GM19463 (cell line): ENCODE results near the gene PSMC3.
A peak's percentile ranks its signal among the peaks of the same experiment; 100 is the strongest.

Experiments used
- ATAC-seq: cut with Tn5 transposase; IDR thresholded peaks from one replicate; pipeline ENCODE4 v1.9.1; 2021; ENCODE audit warnings: mild to moderate bottlenecking, moderate library complexity; ENCODE audit not compliant: unreplicated experiment

Gene PSMC3

GRCh38 chr11:47395223-47396048 lies 30.8 kb downstream of the PSMC3 start:
- no peak for ATAC-seq

- peak; percentile 84 for ATAC-seq
Observed at GRCh38 chr11:47394322-47395222, 31.7 kb downstream of the PSMC3 start.

GRCh38 chr11:47394050-47394321 lies 32.3 kb downstream of the PSMC3 start:
- ATAC-seq, result no peak

GRCh38 chr11:47393163-47394049 lies 32.8 kb downstream of the PSMC3 start:
- ATAC-seq, result no peak

GRCh38 chr11:47392546-47393162 lies 33.6 kb downstream of the PSMC3 start:
- no peak for ATAC-seq

GRCh38 chr11:47391711-47392432 lies 34.4 kb downstream of the PSMC3 start:
- no peak for ATAC-seq

GRCh38 chr11:47391077-47391583 lies 35.1 kb downstream of the PSMC3 start:
- no peak for ATAC-seq

GRCh38 chr11:47390422-47390760 lies 35.8 kb downstream of the PSMC3 start:
- no peak for ATAC-seq

- ATAC-seq, result no peak
Observed at GRCh38 chr11:47389577-47390421, 36.4 kb downstream of the PSMC3 start.

GRCh38 chr11:47388697-47389576 lies 37.3 kb downstream of the PSMC3 start:
- ATAC-seq, result no peak

- no peak for ATAC-seq
Observed at GRCh38 chr11:47387944-47388696, 38.1 kb downstream of the PSMC3 start.

GRCh38 chr11:47384498-47384897 lies 41.7 kb downstream of the PSMC3 start:
- no peak for ATAC-seq

- ATAC-seq, result no peak
Observed at GRCh38 chr11:47383071-47383470, 43.2 kb downstream of the PSMC3 start.

GRCh38 chr11:47380078-47380477 lies 46.2 kb downstream of the PSMC3 start:
- ATAC-seq, result no peak

GRCh38 chr11:47379317-47379716 lies 46.9 kb downstream of the PSMC3 start:
- ATAC-seq, result no peak

- ATAC-seq, result peak; percentile 4
Observed at GRCh38 chr11:47378836-47379170, 47.4 kb downstream of the PSMC3 start.

- ATAC-seq, result peak; percentile 80
Observed at GRCh38 chr11:47378010-47378835, 48.0 kb downstream of the PSMC3 start, which contains the start of gene SPI1. TSS of gene SPI1 (minus strand) at chr11:47378547. CDS start at chr11:47378353, 194 bp downstream.
